ENCODE results near the gene PCF11.

Gene PCF11

DNA sequence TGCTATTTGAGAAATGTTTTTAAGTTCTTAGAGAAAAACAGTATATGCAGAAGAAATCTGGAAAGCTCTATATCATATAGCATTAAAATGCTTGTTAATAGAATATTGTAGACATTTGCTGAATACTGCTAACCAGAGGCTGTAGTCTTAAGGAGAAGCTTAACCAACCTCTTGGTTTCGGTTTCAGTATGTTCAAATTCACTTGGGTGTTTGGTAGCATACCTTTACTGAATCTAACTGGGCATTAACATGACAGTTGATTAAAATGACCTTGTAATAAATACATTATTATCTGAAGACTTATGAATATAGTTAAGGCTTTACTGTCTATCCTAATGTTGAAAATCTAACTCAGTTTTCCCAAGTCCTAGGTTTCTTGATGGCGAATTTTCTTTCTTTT, 5.4 kb downstream of the PCF11 start:
- DNase-seq: no peak
- Histone ChIP-seq H3K27ac (ENCODE audit: insufficient read depth, low read length, poor library complexity, severe bottlenecking) (peak overlapping the region; percentile 42), H3K4me3 (ENCODE audit: insufficient read depth, low read depth, low read length, poor library complexity, severe bottlenecking) (peak overlapping the region; percentile 22), H3K27me3 (replicated peaks; ENCODE audit: control insufficient read depth, insufficient read depth, low read length, poor library complexity, severe bottlenecking) (no peaks in the 10 kb centered on the region), H3K36me3 (ENCODE audit: control insufficient read depth, insufficient read depth, low read length) (peaks cover 17% of the 10 kb centered on the region), H3K9me3 (ENCODE audit: control insufficient read depth, low read length) (no peaks in the 10 kb centered on the region), H3K4me1 (ENCODE audit: control insufficient read depth, insufficient read depth, low read length, poor library complexity, severe bottlenecking) (peaks cover 9% of the 10 kb centered on the region)

DNA sequence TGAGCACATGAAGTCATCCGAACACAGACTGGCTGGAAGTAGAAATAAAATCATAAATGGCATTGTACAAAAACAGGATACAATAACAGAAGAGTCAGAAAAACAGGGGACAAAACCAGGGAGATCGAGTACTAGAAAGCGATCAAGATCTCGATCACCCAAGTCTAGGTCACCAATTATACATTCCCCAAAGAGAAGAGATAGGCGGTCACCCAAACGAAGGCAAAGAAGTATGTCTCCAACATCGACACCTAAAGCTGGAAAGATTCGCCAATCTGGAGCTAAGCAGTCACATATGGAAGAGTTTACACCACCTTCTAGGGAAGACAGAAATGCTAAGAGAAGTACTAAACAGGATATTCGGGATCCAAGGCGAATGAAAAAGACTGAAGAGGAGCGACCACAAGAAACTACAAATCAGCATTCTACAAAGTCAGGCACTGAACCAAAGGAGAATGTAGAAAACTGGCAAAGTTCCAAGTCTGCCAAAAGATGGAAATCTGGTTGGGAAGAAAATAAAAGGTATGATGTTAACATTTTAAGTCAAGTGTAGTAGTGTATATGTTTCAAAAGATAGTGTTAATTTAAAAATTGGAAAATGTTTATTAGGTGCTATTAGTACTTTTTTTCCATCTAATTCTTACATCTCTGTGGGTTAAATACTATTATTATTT, 9.4 kb downstream of the PCF11 start:
- no peaks in the 10 kb centered on the region for H3K9me3 ChIP-seq (ENCODE audit: control insufficient read depth, low read length)
- no peak overlapping the region for H3K4me3 ChIP-seq (ENCODE audit: insufficient read depth, low read depth, low read length, poor library complexity, severe bottlenecking)
- DNase-seq: no peak
- H3K27ac ChIP-seq (ENCODE audit: insufficient read depth, low read length, poor library complexity, severe bottlenecking): no peak overlapping the region
- H3K4me1 ChIP-seq (ENCODE audit: control insufficient read depth, insufficient read depth, low read length, poor library complexity, severe bottlenecking): peaks cover 29% of the 10 kb centered on the region
- peaks cover 44% of the 10 kb centered on the region for H3K36me3 ChIP-seq (ENCODE audit: control insufficient read depth, insufficient read depth, low read length)
- H3K27me3 ChIP-seq (replicated peaks; ENCODE audit: control insufficient read depth, insufficient read depth, low read length, poor library complexity, severe bottlenecking): no peaks in the 10 kb centered on the region

DNA sequence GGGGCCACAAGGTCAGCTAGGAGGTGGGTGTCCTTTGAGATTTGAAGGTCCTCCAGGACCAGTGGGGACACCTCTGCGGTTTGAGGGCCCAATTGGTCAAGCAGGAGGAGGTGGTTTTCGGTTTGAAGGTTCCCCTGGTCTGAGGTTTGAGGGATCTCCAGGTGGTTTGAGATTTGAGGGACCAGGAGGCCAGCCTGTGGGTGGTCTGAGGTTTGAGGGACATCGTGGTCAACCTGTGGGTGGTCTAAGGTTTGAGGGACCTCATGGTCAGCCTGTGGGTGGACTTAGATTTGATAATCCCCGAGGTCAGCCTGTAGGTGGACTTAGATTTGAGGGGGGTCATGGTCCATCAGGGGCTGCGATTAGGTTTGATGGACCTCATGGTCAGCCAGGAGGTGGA, 11.8 kb downstream of the PCF11 start:
- Histone ChIP-seq H3K36me3 (ENCODE audit: control insufficient read depth, insufficient read depth, low read length) (peaks cover 49% of the 10 kb centered on the region), H3K27me3 (replicated peaks; ENCODE audit: control insufficient read depth, insufficient read depth, low read length, poor library complexity, severe bottlenecking) (no peaks in the 10 kb centered on the region), H3K27ac (ENCODE audit: insufficient read depth, low read length, poor library complexity, severe bottlenecking) (no peak overlapping the region), H3K4me3 (ENCODE audit: insufficient read depth, low read depth, low read length, poor library complexity, severe bottlenecking) (no peak overlapping the region), H3K4me1 (ENCODE audit: control insufficient read depth, insufficient read depth, low read length, poor library complexity, severe bottlenecking) (peaks cover 42% of the 10 kb centered on the region), H3K9me3 (ENCODE audit: control insufficient read depth, low read length) (no peaks in the 10 kb centered on the region)
- DNase-seq: no peak

DNA sequence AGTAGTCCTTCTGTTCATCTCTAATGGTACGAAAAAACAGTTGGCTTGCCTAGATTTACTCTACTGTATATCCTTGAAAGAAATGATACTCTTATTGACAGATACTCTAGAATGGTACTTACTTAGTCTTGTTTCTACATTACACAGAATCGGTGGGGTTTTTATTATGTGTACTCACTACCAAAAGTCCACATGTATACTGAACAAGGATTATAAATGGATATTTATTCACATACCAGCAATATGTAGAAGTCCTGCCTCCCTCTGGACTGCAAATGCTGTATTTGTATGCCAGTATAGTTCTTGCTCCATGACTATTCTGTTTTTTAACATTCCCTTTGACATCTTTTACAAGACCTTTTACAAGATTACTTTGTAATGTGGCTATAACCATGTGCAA, 13.9 kb downstream of the PCF11 start:
- H3K4me1 ChIP-seq (ENCODE audit: control insufficient read depth, insufficient read depth, low read length, poor library complexity, severe bottlenecking): peaks cover 47% of the 10 kb centered on the region
- H3K27ac ChIP-seq (ENCODE audit: insufficient read depth, low read length, poor library complexity, severe bottlenecking): no peak overlapping the region

DNA sequence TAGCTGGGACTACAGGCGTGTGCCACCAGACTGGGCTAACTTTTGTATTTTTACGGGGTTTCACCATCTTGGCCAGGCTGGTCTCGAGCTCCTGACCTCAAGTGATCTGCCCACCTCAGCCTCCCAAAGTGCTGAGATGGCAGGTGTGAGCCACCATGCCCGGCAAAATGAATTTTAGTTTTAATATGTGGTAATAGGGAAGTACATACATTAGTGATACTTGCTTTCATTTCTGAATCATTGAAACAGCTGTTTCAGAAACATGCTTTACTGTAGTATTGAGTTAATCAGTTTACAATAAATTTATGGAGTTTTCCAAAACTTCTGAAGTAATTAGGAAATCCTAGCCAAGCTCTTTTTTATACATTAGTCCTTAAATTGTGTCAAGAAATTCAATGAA, 15.6 kb downstream of the PCF11 start:
- no peak for DNase-seq
- Histone ChIP-seq H3K36me3 (ENCODE audit: control insufficient read depth, insufficient read depth, low read length) (peaks cover 50% of the 10 kb centered on the region), H3K27ac (ENCODE audit: insufficient read depth, low read length, poor library complexity, severe bottlenecking) (no peak overlapping the region), H3K4me1 (ENCODE audit: control insufficient read depth, insufficient read depth, low read length, poor library complexity, severe bottlenecking) (peaks cover 47% of the 10 kb centered on the region), H3K27me3 (replicated peaks; ENCODE audit: control insufficient read depth, insufficient read depth, low read length, poor library complexity, severe bottlenecking) (no peaks in the 10 kb centered on the region), H3K9me3 (ENCODE audit: control insufficient read depth, low read length) (no peaks in the 10 kb centered on the region), H3K4me3 (ENCODE audit: insufficient read depth, low read depth, low read length, poor library complexity, severe bottlenecking) (no peak overlapping the region)

More for the DNA sequence above, 13.9 kb downstream of the PCF11 start:
- DNase-seq: no peak
- no peaks in the 10 kb centered on the region for H3K27me3 ChIP-seq (replicated peaks; ENCODE audit: control insufficient read depth, insufficient read depth, low read length, poor library complexity, severe bottlenecking)
- no peaks in the 10 kb centered on the region for H3K9me3 ChIP-seq (ENCODE audit: control insufficient read depth, low read length)
- H3K4me3 ChIP-seq (ENCODE audit: insufficient read depth, low read depth, low read length, poor library complexity, severe bottlenecking): peak overlapping the region; percentile 26
- peaks cover 50% of the 10 kb centered on the region for H3K36me3 ChIP-seq (ENCODE audit: control insufficient read depth, insufficient read depth, low read length)

DNA sequence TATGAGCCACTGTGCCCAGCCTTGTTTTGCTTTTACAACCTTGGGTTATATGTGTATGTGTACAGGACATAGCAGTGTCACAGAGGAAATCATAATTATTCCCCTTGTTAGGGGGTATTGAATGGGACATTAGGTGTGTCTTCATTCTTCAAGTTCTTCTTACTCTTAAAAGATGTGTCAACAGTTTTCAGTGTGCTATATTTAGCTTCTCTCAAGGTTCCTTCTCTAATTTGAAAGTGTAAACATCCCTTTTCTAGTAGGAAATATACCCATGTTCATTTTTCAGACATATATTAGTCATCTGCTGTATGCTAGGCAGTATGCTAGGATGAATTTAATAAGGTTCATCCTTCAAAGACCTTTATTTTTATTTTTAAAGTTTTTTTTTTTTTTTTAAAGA, 17.1 kb downstream of the PCF11 start:
- Histone ChIP-seq H3K36me3 (ENCODE audit: control insufficient read depth, insufficient read depth, low read length) (peaks cover 47% of the 10 kb centered on the region), H3K27ac (ENCODE audit: insufficient read depth, low read length, poor library complexity, severe bottlenecking) (no peak overlapping the region), H3K9me3 (ENCODE audit: control insufficient read depth, low read length) (no peaks in the 10 kb centered on the region), H3K27me3 (replicated peaks; ENCODE audit: control insufficient read depth, insufficient read depth, low read length, poor library complexity, severe bottlenecking) (no peaks in the 10 kb centered on the region), H3K4me3 (ENCODE audit: insufficient read depth, low read depth, low read length, poor library complexity, severe bottlenecking) (no peak overlapping the region), H3K4me1 (ENCODE audit: control insufficient read depth, insufficient read depth, low read length, poor library complexity, severe bottlenecking) (peaks cover 45% of the 10 kb centered on the region)
- no peak for DNase-seq

DNA sequence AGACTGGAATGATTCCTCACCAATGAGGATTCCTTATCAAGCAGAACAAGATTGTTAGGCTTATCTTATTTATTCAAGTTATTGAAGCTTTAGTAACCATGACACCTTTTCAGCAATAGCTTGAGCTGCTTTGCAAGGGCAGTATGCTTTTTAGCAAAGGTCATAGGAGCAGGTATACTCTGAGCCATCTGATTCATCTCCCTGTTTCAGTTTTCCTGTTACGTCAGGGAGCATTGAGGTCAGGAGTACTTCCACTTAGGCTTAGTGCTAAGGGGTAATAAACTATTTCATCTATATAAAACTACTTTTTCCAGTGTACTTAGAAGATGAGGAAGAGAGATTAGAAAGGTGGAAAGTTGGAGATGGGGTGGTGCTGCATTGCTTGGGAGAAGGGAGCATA, 18.9 kb downstream of the PCF11 start:
- H3K27ac ChIP-seq (ENCODE audit: insufficient read depth, low read length, poor library complexity, severe bottlenecking): no peak overlapping the region
- H3K27me3 ChIP-seq (replicated peaks; ENCODE audit: control insufficient read depth, insufficient read depth, low read length, poor library complexity, severe bottlenecking): no peaks in the 10 kb centered on the region
- DNase-seq: no peak
- H3K9me3 ChIP-seq (ENCODE audit: control insufficient read depth, low read length): no peaks in the 10 kb centered on the region
- H3K36me3 ChIP-seq (ENCODE audit: control insufficient read depth, insufficient read depth, low read length): peaks cover 46% of the 10 kb centered on the region
- H3K4me1 ChIP-seq (ENCODE audit: control insufficient read depth, insufficient read depth, low read length, poor library complexity, severe bottlenecking): peaks cover 29% of the 10 kb centered on the region
- no peak overlapping the region for H3K4me3 ChIP-seq (ENCODE audit: insufficient read depth, low read depth, low read length, poor library complexity, severe bottlenecking)

DNA sequence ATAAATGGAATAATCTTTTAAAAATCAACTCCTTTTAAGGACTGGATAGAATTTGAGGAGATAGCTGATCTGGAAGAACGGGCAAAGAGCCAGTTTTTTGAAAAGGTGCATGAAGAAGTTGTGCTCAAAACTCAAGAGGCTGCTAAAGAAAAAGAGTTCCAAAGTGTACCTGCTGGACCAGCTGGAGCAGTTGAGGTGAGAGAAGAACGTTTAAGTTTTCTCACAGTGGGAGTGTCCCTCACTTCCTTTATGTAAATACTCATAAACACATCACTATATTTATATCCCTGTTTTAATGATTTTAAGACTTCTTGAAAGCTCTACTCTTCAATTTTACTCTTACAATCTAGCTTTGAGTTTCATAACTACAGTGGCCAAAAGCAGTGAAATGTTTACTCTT, 24.9 kb downstream of the PCF11 start:
- Histone ChIP-seq H3K4me1 (ENCODE audit: control insufficient read depth, insufficient read depth, low read length, poor library complexity, severe bottlenecking) (no peaks in the 10 kb centered on the region), H3K27ac (ENCODE audit: insufficient read depth, low read length, poor library complexity, severe bottlenecking) (no peak overlapping the region), H3K27me3 (replicated peaks; ENCODE audit: control insufficient read depth, insufficient read depth, low read length, poor library complexity, severe bottlenecking) (no peaks in the 10 kb centered on the region), H3K4me3 (ENCODE audit: insufficient read depth, low read depth, low read length, poor library complexity, severe bottlenecking) (no peak overlapping the region), H3K9me3 (ENCODE audit: control insufficient read depth, low read length) (no peaks in the 10 kb centered on the region), H3K36me3 (ENCODE audit: control insufficient read depth, insufficient read depth, low read length) (peaks cover 83% of the 10 kb centered on the region)
- DNase-seq: no peak

DNA sequence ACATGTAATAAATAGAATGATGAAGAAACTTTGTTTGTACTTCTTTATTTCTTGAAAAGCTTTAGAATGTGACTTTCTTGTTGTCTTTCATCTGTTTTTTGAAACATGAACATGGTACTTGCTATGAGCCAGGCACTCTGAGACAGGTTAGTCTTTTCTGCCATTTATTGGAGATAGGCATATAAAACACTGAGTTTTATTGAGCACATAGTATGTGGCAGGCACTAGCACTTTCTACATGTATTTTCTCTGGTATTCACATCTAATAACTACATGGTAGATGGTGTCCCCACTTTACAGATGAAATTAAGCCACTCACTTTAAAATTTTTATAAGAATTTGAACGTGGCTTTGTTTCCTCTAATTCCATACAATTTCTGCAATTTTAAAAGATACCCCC, 28.8 kb downstream of the PCF11 start:
- Histone ChIP-seq H3K4me3 (ENCODE audit: insufficient read depth, low read depth, low read length, poor library complexity, severe bottlenecking) (no peak overlapping the region), H3K27me3 (replicated peaks; ENCODE audit: control insufficient read depth, insufficient read depth, low read length, poor library complexity, severe bottlenecking) (no peaks in the 10 kb centered on the region), H3K27ac (ENCODE audit: insufficient read depth, low read length, poor library complexity, severe bottlenecking) (no peak overlapping the region), H3K9me3 (ENCODE audit: control insufficient read depth, low read length) (no peaks in the 10 kb centered on the region), H3K4me1 (ENCODE audit: control insufficient read depth, insufficient read depth, low read length, poor library complexity, severe bottlenecking) (no peaks in the 10 kb centered on the region), H3K36me3 (ENCODE audit: control insufficient read depth, insufficient read depth, low read length) (peaks cover 57% of the 10 kb centered on the region)
- no peak for DNase-seq

DNA sequence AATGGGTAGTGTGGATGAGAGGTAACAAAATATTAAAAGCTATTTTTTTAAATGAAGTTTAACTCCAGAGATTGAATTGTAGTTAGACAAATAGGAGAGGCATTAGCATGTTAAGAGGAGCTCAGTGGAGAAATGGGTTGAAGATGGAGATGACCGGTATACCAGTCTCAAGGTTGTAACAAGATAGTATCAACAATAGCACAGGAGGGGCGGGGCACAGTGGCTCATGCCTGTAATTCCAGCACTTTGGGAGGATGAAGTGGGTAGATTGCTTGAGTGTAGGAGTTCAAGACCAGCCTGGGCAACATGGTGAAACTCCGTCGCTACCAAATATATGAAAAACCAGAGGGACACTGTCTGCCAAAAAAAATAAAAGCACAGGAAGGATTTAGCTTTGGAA, 30.5 kb downstream of the PCF11 start:
- Histone ChIP-seq H3K27ac (ENCODE audit: insufficient read depth, low read length, poor library complexity, severe bottlenecking) (no peak overlapping the region), H3K4me3 (ENCODE audit: insufficient read depth, low read depth, low read length, poor library complexity, severe bottlenecking) (no peak overlapping the region), H3K36me3 (ENCODE audit: control insufficient read depth, insufficient read depth, low read length) (peaks cover 57% of the 10 kb centered on the region)

More for the DNA sequence above, 30.5 kb downstream of the PCF11 start:
- DNase-seq: no peak
- no peaks in the 10 kb centered on the region for H3K27me3 ChIP-seq (replicated peaks; ENCODE audit: control insufficient read depth, insufficient read depth, low read length, poor library complexity, severe bottlenecking)
- no peaks in the 10 kb centered on the region for H3K9me3 ChIP-seq (ENCODE audit: control insufficient read depth, low read length)
- peaks cover 6% of the 10 kb centered on the region for H3K4me1 ChIP-seq (ENCODE audit: control insufficient read depth, insufficient read depth, low read length, poor library complexity, severe bottlenecking)

Measured in effector memory CD4-positive, alpha-beta T cell (primary cell).